ENCODE results near the gene GALNT18.

- TF ChIP-seq CTCF (tag by site-specific recombination; IDR thresholded peaks at IDR 0.05): no peak
- no peak for TF ChIP-seq ZBTB49 (tag by site-specific recombination; IDR thresholded peaks at IDR 0.05; ENCODE audit: low read depth)
- TF ChIP-seq ZNF37A (tag by site-specific recombination; IDR thresholded peaks at IDR 0.05): no peak
- no peak for TF ChIP-seq ZNF658 (tag by site-specific recombination; IDR thresholded peaks at IDR 0.05)
- TF ChIP-seq ZNF670 (tag by site-specific recombination; IDR thresholded peaks at IDR 0.05; ENCODE audit: low read depth): no peak
- TF ChIP-seq REST (tag by site-specific recombination; IDR thresholded peaks at IDR 0.05): no peak
- no peak for TF ChIP-seq PRDM6 (tag by site-specific recombination; IDR thresholded peaks at IDR 0.05)
- TF ChIP-seq YY1 (tag by site-specific recombination; IDR thresholded peaks at IDR 0.05): no peak
- TF ChIP-seq ELK4 (IDR thresholded peaks at IDR 0.05; ENCODE audit: borderline replicate concordance, low read depth, low read length): no peak
- no peak for TF ChIP-seq ZNF24 (tag by site-specific recombination; IDR thresholded peaks at IDR 0.05)
- no peak for TF ChIP-seq ZNF274 (IDR thresholded peaks at IDR 0.05; ENCODE audit: low read length)
- TF ChIP-seq ZNF274 (tag by site-specific recombination; IDR thresholded peaks at IDR 0.05; ENCODE audit: borderline replicate concordance): no peak
These were observed 234.6 kb downstream of the GALNT18 start for GRCh38 chr11:11387207-11387606.
